Neural progenitor cell (in vitro differentiated cells): Measurements from ENCODE around the gene QKI. TPM values are rescaled to one million over a fixed set of nuclear protein-coding genes. Genes with fewer than 3 reads are reported as not detected.
"Not testable (repeated sequence)": the region's sequence is repeated elsewhere in the genome, so short reads cannot be mapped to it uniquely, and the experiment has no call there.

ENCODE experiments used
- DNase-seq: peaks from one replicate; pipeline ENCODE4 v3.0.0-alpha.2; 2016; ENCODE audit warnings: low spot score
- H2AFZ ChIP-seq: fragments of 200-600 bp; sonication (generic); replicated peaks from 2 replicates; pipeline ENCODE4 v1.6.1; 2016; ENCODE audit warnings: antibody characterized with exemption
- H3F3A ChIP-seq: fragments of 200-600 bp; sonication (generic); 2 replicates; pipeline ENCODE4 v1.6.1; 2016; ENCODE audit warnings: antibody characterized with exemption, low read depth
- H3K27ac ChIP-seq: fragments of 200-600 bp; sonication (generic); 2 replicates; pipeline ENCODE4 v1.5.1; 2016; ENCODE audit warnings: mild to moderate bottlenecking
- H3K27me3 ChIP-seq: fragments of 200-600 bp; sonication (generic); 2 replicates; pipeline ENCODE4 v1.6.1; 2016; ENCODE audit warnings: mild to moderate bottlenecking, moderate library complexity
- H3K36me3 ChIP-seq: fragments of 200-600 bp; sonication (generic); 2 replicates; pipeline ENCODE4 v1.5.1; 2016
- H3K4me1 ChIP-seq: fragments of 200-600 bp; sonication (generic); 2 replicates; pipeline ENCODE4 v1.6.1; 2016; ENCODE audit warnings: mixed run types
- H3K4me2 ChIP-seq: fragments of 200-600 bp; sonication (generic); 2 replicates; pipeline ENCODE4 v1.6.1; 2016
- H3K4me3 ChIP-seq: fragments of 200-600 bp; sonication (generic); 2 replicates; pipeline ENCODE4 v1.5.1; 2016
- H3K79me2 ChIP-seq: fragments of 200-600 bp; sonication (generic); 2 replicates; pipeline ENCODE4 v1.6.1; 2016; ENCODE audit warnings: low read depth
- H3K9ac ChIP-seq: fragments of 200-600 bp; sonication (generic); 2 replicates; pipeline ENCODE4 v1.6.1; 2016
- H3K9me3 ChIP-seq: fragments of 200-600 bp; sonication (generic); 2 replicates; pipeline ENCODE4 v1.5.1; 2016; ENCODE audit warnings: low read depth
- H4K20me1 ChIP-seq: fragments of 200-600 bp; sonication (generic); 2 replicates; pipeline ENCODE4 v1.6.1; 2016; ENCODE audit warnings: low read depth
- H3K27ac Mint-ChIP-seq: 3 replicates; pipeline ENCODE4 v1.8.0; 2021; ENCODE audit warnings: mixed read lengths
- H3K27me3 Mint-ChIP-seq: 2 replicates; pipeline ENCODE4 v1.8.0; 2022; ENCODE audit warnings: low read depth, mild to moderate bottlenecking, inconsistent platforms, moderate library complexity, mixed read lengths; ENCODE audit not compliant: insufficient read depth
- H3K36me3 Mint-ChIP-seq: 3 replicates; pipeline ENCODE4 v1.8.0; 2021; ENCODE audit warnings: mixed read lengths
- H3K4me1 Mint-ChIP-seq: 3 replicates; pipeline ENCODE4 v1.8.0; 2021; ENCODE audit warnings: mixed read lengths
- H3K4me3 Mint-ChIP-seq: 3 replicates; pipeline ENCODE4 v1.8.0; 2021; ENCODE audit warnings: mild to moderate bottlenecking, moderate library complexity, mixed read lengths
- H3K9me3 Mint-ChIP-seq: 3 replicates; pipeline ENCODE4 v1.8.0; 2020; ENCODE audit warnings: mixed read lengths
- EZH2 ChIP-seq: fragments of 200-600 bp; sonication (generic); IDR thresholded peaks from 2 replicates; pipeline ENCODE4 v1.6.1; 2017; ENCODE audit warnings: antibody characterized with exemption, mild to moderate bottlenecking, moderate library complexity
- EZH2phosphoT487 ChIP-seq: fragments of 200-600 bp; sonication (generic); IDR thresholded peaks from 2 replicates; pipeline ENCODE4 v1.6.1; 2017; ENCODE audit warnings: antibody characterized with exemption
- total RNA-seq: library from RNA; depleted of rRNA; stranded (reverse); fragments of >200 nt; gene quantifications from 2 replicates; pipeline ENCODE4 v1.2.3, GENCODE V29; 2015; ENCODE audit warnings: low replicate concordance
- TF ChIP-seq, protein P1 (sequence below): fragments of 200-600 bp; sonication (generic); IDR thresholded peaks from 2 replicates; pipeline ENCODE4 v1.5.1; 2017; ENCODE audit warnings: antibody characterized with exemption, mild to moderate bottlenecking

QKI gene
- total RNA-seq, 1 donor from 2014 or later, result 212 TPM

- Histone ChIP-seq H3K27ac (no peak overlapping the region), H3K79me2 (peaks cover 100% of the 10 kb centered on the region), H3K27me3 (no peaks in the 10 kb centered on the region), H3K36me3 (no peaks in the 10 kb centered on the region), H3K4me2 (no peak overlapping the region), H3K9ac (no peak overlapping the region), H3K4me3 (no peak overlapping the region), H3F3A (no peaks in the 10 kb centered on the region), H4K20me1 (peaks cover 91% of the 10 kb centered on the region), H3K4me1 (peaks cover 16% of the 10 kb centered on the region), H3K9me3 (no peaks in the 10 kb centered on the region), H2AFZ (no peak overlapping the region)
- Mint-ChIP-seq H3K27me3 (peaks cover 3% of the 10 kb centered on the region), H3K27ac (no peak overlapping the region), H3K4me1 (no peaks in the 10 kb centered on the region), H3K36me3 (peaks cover 64% of the 10 kb centered on the region), H3K9me3 (peaks cover 64% of the 10 kb centered on the region), H3K4me3 (no peak overlapping the region)
- TF ChIP-seq EZH2phosphoT487 (no peak), EZH2 (no peak)
- TF ChIP-seq, protein P1, sequence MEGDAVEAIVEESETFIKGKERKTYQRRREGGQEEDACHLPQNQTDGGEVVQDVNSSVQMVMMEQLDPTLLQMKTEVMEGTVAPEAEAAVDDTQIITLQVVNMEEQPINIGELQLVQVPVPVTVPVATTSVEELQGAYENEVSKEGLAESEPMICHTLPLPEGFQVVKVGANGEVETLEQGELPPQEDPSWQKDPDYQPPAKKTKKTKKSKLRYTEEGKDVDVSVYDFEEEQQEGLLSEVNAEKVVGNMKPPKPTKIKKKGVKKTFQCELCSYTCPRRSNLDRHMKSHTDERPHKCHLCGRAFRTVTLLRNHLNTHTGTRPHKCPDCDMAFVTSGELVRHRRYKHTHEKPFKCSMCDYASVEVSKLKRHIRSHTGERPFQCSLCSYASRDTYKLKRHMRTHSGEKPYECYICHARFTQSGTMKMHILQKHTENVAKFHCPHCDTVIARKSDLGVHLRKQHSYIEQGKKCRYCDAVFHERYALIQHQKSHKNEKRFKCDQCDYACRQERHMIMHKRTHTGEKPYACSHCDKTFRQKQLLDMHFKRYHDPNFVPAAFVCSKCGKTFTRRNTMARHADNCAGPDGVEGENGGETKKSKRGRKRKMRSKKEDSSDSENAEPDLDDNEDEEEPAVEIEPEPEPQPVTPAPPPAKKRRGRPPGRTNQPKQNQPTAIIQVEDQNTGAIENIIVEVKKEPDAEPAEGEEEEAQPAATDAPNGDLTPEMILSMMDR, result no peak
- DNase-seq, result no peak
These were observed 22.9 kb downstream of the QKI start for GRCh38 chr6:163437466-163437865.

DNA sequence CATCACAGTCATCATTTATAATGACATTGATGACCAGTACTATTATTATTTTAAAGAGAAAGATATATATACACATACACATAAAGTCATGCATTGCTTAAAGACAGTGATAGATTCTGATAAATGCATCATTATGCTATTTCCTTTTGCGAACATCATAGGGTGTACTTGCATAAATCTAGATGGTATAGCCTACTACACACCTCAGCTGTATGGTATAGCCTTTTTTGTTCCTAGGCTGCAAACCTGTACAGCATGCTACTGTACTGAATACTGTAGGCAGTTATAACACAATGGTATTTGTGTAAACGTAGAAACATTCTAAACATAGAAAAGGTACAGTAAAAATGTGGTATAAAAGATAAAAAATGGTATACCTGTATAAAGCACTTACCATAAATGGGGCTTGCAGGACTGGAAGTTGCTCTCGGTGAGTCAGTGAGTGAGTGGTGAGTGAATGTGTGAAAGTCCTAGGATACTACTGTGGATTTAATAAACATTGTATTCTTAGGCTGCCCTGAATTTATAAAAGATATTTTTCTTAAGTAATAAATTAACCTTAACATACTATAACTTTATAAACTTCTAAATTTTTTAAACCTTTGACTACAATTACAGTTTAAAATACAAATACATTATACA lies 23.9 kb downstream of the QKI start:
- Histone ChIP-seq H3K4me1 (peaks cover 16% of the 10 kb centered on the region), H3K4me3 (no peak overlapping the region)
- H3K4me3 Mint-ChIP-seq, result no peak overlapping the region

GRCh38 chr6:163438940-163439335 lies 24.4 kb downstream of the QKI start:
- Histone ChIP-seq H3K27me3 (no peaks in the 10 kb centered on the region), H3K27ac (no peak overlapping the region), H3F3A (no peaks in the 10 kb centered on the region), H3K4me2 (no peak overlapping the region), H4K20me1 (peaks cover 95% of the 10 kb centered on the region), H3K9me3 (no peaks in the 10 kb centered on the region), H3K4me3 (no peak overlapping the region), H3K79me2 (peaks cover 100% of the 10 kb centered on the region), H3K4me1 (peaks cover 16% of the 10 kb centered on the region), H2AFZ (no peak overlapping the region), H3K36me3 (no peaks in the 10 kb centered on the region), H3K9ac (no peak overlapping the region)
- TF ChIP-seq, protein P1, result no peak
- TF ChIP-seq EZH2phosphoT487 (no peak), EZH2 (no peak)
- no peak for DNase-seq
- Mint-ChIP-seq H3K36me3 (peaks cover 65% of the 10 kb centered on the region), H3K4me3 (no peak overlapping the region), H3K4me1 (no peaks in the 10 kb centered on the region), H3K27me3 (peaks cover 3% of the 10 kb centered on the region), H3K9me3 (peaks cover 57% of the 10 kb centered on the region), H3K27ac (no peak overlapping the region)

More for the DNA sequence above, 23.9 kb downstream of the QKI start:
- H3F3A ChIP-seq, result no peaks in the 10 kb centered on the region
- H3K9ac ChIP-seq, result no peak overlapping the region
- H3K79me2 ChIP-seq, result peaks cover 100% of the 10 kb centered on the region
- H3K36me3 ChIP-seq, result no peaks in the 10 kb centered on the region
- Mint-ChIP-seq H3K27me3 (peaks cover 6% of the 10 kb centered on the region), H3K4me1 (no peaks in the 10 kb centered on the region), H3K36me3 (peaks cover 63% of the 10 kb centered on the region), H3K9me3 (peaks cover 59% of the 10 kb centered on the region), H3K27ac (no peak overlapping the region)
- no peak for DNase-seq
- no peak overlapping the region for H3K4me2 ChIP-seq
- TF ChIP-seq EZH2, result no peak
- no peak for TF ChIP-seq EZH2phosphoT487
- TF ChIP-seq, protein P1, result no peak
- H4K20me1 ChIP-seq, result peaks cover 93% of the 10 kb centered on the region
- no peaks in the 10 kb centered on the region for H3K9me3 ChIP-seq
- H3K27me3 ChIP-seq, result no peaks in the 10 kb centered on the region
- H3K27ac ChIP-seq, result no peak overlapping the region
- no peak overlapping the region for H2AFZ ChIP-seq

DNA sequence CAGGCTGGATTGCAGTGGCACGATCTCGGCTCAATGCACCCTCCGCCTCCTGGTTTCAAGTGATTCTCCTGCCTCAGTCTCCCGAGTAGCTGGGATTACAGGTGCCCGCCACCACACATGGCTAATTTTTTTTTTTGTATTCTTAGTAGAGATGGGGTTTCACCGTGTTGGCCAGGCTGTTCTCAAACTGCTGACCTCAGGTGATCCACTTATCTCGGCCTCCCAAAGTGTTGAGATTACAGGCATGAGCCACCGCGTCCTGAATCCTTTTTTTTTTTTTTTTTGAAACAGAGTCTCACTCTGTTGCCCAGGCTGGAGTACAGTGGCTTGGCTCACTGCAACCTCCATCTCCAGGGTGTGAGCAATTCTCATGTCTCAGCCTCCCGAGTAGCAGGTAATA lies 24.9 kb downstream of the QKI start:
- H3K36me3 ChIP-seq, H3K27ac Mint-ChIP-seq, H3K4me2 ChIP-seq, H3K4me1 Mint-ChIP-seq, DNase-seq, H3K27me3 ChIP-seq, H3K27ac ChIP-seq, H3K4me3 Mint-ChIP-seq, H3F3A ChIP-seq, H3K9me3 ChIP-seq, H3K27me3 Mint-ChIP-seq, H2AFZ ChIP-seq, H3K4me3 ChIP-seq, H3K9ac ChIP-seq: not testable (repeated sequence)
- peaks cover 100% of the 10 kb centered on the region for H3K79me2 ChIP-seq
- peaks cover 16% of the 10 kb centered on the region for H3K4me1 ChIP-seq
- peaks cover 95% of the 10 kb centered on the region for H4K20me1 ChIP-seq
- Mint-ChIP-seq H3K9me3 (peaks cover 60% of the 10 kb centered on the region), H3K36me3 (peaks cover 67% of the 10 kb centered on the region)
